NCI-H526 treated with DMSO at 0.1 percent for 48 hours (cell line): ENCODE results near the gene ZCCHC24.

Experiments used
- DNase-seq: peaks from one replicate; lab custom pipeline; 2025; lab: John Stamatoyannopoulos, UW

Gene ZCCHC24

GRCh38 chr10:79383974-79384606 lies 61.3 kb downstream of the ZCCHC24 start:
- no peak for DNase-seq

DNA sequence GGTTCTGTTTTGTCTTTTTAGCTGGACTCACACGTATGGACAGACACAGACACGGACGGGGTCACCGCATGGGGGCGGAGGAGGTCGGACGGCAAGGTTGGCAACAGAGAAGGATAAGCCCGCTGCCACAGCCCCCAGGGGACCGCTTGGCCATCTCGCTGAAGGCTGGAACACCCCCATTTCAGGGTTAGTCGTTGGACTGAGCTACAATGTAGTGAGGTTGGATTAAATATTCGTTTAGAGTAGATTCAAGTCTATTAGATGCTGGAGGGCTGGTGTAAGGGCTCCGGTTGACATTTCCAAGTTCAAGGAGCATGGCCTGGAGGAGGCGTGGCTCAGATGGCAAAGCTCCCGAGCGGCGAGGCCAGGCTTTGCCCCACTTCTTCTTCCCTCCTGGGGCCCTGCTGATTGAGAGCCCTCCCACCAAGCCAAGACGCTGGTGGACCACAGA lies 62.9 kb downstream of the ZCCHC24 start:
- DNase-seq = no peak

- DNase-seq = no peak
These were observed 63.6 kb downstream of the ZCCHC24 start for GRCh38 chr10:79381804-79382221.

GRCh38 chr10:79380946-79381721 lies 64.3 kb downstream of the ZCCHC24 start:
- DNase-seq = no peak

DNA sequence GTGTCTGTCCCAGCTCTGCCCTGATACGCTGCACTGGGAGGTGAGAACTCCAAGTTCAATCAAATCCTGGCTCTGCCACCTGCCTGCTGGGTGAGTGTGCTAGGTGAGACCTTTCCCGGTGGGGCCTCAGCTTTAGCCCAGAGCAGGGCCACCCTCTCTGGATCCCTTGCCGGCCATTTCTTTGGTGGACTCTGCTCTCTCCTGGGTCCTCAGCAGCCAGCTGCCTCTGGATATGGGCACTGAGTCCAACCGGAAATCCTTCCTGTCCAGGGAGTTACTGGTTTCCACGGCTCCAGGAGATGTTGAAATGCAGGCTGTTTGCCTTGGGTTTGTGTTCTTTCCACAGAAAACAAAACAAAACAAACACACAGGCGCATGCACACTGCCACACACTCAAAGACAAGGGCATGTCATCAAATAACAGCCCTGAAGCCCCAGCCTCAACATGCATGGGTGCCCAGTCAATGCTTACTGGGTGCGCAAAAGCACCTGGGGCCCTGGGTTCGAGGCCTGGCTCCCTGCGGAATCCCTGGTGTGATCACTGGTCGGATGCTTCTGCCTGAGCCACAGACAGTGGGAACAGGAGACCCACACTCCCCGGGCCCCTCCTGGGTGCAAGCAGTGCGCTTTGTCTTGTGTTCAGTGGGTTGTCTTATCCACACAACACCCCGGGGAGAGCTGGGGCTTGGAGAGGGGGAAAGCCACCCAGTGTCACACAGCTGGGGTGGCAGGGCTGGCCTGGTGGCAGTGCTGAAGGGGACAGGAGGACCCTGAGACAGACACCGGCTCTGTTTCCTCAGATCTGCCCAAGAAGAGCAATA lies 65.1 kb downstream of the ZCCHC24 start:
- DNase-seq = no peak

DNA sequence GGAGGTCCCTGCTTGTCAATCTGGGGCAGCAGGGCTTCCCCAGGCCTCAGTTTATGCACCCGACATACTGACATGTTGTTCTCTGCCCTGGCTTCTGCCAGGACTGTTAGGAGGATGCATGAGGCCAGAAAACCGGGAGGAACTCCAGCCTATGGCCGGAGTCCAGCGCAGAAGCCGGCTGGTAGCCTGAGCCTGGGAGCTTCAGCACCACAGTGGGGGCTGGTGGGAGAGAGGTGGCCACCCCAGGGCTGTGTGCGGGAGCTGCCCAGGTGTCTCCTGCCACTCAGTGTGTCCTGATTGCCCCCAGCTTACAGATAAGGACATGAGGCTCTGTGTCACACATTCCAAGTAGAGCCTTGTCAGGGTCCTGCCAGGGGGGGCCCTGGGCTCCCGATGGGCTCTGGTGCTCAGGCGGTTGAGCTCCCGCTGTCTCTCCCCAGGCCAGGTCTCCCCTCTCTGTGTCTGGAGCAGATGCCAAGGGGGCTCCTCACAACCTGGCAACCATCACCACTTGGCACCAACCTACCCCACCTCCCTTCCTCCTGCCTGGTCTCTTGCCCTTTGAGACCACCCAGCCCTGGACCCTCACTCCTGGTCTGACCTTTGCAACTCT lies 65.8 kb downstream of the ZCCHC24 start:
- DNase-seq = no peak

- no peak for DNase-seq
These were observed 66.5 kb downstream of the ZCCHC24 start for GRCh38 chr10:79378647-79379511.

DNA sequence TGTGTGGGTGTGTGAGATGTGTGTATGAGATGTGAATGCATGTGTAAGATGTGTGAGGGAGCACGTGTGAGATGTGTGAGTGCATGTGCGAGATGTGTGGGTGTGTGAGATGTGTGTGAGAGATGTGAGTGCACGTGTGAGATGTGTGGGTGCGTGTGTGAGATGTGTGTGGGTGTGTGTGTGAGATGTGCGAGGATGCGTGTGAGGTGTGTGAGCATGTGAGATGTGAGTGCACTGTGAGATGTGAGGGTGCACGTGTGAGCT lies 67.1 kb downstream of the ZCCHC24 start:
- no peak for DNase-seq

GRCh38 chr10:79377557-79378382 lies 67.7 kb downstream of the ZCCHC24 start:
- no peak for DNase-seq

GRCh38 chr10:79376751-79377556 lies 68.5 kb downstream of the ZCCHC24 start:
- DNase-seq = no peak

DNA sequence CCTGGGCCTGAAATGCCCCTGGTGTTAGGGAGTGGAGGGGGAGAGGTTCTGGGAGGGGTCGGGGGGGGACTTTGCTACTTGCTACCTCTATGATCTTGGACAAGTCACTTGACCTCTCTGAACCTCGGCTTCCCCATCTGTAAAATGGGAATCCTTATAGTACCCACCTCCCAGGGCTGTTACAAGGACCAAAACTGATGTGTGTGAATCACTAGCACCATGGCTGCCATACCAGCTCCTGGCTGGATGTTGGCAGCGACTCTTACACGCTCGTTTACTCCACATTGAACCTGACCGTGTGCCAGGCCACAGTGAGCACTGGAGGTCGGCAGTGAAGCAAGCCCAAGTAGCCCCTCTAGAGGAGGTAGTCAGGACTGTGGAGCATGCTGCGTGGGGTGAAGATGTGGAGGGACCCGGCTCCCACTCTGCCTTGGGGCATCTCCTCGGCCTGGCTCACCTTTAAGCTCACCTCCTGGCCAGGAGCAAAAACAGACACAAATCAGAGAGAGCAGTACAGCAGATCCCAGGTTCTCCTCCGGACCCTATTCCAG lies 69.3 kb downstream of the ZCCHC24 start:
- DNase-seq = no peak

DNA sequence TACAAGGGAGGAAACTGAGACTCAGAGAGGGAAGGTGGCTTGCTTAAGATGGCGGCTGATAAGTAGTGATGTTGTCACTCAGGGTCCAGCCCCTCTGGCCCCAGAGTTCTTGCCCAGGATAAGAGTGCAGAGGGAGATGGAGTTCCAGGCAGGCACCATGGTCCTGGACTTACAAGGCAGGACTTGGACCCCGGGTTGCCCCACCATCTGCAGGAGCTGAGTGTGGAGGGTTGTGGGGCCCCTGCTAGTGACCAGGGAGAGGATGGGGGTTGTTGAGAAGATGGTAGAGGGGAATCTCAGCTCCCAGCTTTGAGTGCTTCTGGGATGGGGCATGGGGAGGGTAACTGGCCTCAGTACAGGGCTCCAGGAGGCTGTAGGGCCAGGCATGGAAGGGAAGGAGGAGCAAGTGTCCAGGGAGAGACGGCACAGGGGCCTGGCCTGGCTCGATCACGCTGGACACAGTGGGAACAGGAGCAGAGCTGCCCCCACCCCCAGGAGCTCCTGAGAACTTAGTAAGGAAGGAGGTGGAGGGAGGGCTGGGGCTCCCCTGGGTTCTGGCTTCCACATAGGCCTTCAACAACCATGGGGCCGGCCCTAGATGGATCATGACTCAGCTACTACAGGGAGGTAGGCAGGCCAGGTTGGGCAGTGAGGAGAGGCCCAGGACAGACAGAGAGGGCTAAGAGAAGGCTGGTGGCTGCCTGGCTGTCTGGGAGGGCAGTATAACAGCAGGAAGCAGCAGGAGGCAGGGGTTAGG lies 69.9 kb downstream of the ZCCHC24 start:
- DNase-seq = no peak

GRCh38 chr10:79374312-79375191 lies 70.9 kb downstream of the ZCCHC24 start:
- DNase-seq = peak; percentile 20

GRCh38 chr10:79372871-79373270 lies 72.6 kb downstream of the ZCCHC24 start:
- no peak for DNase-seq

DNA sequence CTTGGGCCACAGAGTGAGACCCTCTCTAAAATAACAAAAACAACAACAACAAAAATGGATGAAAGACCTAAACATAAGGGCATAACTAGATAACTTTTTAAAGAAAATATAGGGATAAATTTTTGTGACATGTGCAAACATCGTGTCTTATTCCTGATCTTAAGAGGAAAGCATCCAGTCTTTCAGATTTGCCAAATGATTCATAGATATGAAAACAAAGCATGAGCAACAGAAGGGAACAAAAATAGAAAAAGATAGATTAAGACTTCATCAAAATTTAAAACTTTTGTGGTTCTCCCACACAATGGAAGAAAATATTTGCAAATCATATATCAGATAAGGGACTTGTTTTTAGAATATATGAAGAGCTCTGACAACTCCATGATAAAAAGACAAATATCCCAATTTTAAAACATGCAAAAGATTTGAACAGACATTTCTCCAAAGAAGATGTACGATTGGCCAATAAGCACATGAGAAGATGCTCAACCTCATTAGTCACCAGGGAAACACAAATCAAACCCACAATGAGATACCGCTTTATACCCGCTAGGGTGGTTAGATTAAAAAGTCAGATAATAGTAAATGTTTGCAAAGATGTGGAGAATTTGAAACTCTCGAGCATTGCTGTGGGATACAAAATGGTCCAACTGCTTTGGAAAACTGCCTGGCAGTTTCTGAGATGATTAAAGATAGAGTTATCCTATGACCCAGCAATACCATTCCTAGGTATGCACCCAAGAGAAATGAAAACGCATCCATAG lies 77.8 kb downstream of the ZCCHC24 start:
- DNase-seq = no peak

DNA sequence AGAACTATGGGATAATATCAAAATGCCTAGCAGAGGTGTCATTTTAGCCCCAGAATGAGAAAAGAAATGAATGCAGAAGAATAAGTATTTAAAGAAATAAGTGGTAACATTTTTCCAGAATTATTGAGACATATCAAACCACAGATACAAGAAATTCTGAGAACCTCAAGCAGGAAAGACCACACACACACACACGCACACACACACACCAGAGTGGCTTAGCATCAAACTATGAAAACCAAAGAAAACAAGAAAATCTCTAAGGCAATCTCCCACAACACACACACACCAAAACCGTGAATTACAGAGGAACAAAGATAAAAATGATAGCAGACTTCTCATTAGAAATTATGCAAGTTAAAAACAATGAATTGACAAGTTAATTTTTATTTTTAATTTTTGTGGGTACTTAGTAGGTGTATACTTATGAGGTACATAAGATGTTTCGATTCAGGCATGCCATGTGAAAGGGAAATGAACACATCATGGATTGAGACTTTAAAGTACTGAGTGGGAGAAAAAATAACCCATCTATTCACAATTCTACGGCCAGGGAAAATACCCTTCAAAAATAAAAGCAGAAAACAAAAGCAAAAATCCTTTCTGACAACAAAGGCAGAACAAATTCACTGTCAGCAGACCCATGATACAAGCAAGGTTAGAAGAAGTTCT lies 83.6 kb downstream of the ZCCHC24 start:
- DNase-seq = no peak
